ENCODE data around the gene ZFAND3.
A peak's percentile ranks its signal among the peaks of the same experiment; 100 is the strongest.

The ZFAND3 gene

GRCh38 chr6:38018755-38019165 is 199.2 kb downstream of the ZFAND3 start:
- in situ Hi-C loops (cut with HindIII; ENCODE audit: low pct_unique_long_range_greater_than_20kb, low sequenced_read_pairs): no loop called here

DNA sequence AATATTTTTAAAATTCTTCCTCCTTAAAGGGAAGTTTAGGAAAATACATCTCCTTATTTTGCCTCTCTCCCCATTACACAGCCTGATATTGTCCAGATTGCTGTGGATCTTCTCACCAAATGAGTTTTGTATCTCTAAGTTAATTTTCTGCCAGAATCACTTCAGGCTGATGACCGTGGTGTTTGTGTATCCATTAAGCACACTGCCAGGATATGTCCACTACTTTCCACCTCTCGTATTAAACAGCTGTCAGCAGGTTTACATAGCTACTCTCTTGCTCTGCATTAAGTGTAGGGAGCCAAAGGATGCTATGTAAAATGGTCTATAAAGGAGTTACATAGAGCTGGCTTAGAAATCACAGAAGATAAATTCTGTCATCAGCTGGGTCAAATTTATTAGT is 201.1 kb downstream of the ZFAND3 start:
- in situ Hi-C loops (cut with HindIII; ENCODE audit: low pct_unique_long_range_greater_than_20kb, low sequenced_read_pairs): no loop called here
- TF ChIP-seq JUND (IDR thresholded peaks at IDR 0.05; ENCODE audit: low read depth): no peak
- DNase-seq (ENCODE audit: low read depth in 1 of 2, low spot score in 1 of 2): no peak

More at GRCh38 chr6:38018755-38019165, 199.2 kb downstream of the ZFAND3 start:
- no peak for TF ChIP-seq JUND (IDR thresholded peaks at IDR 0.05; ENCODE audit: low read depth)
- DNase-seq (ENCODE audit: low read depth in 1 of 2, low spot score in 1 of 2): no peak

GRCh38 chr6:38021029-38021428 is 201.5 kb downstream of the ZFAND3 start:
- no peak for DNase-seq (ENCODE audit: low read depth in 1 of 2, low spot score in 1 of 2)
- in situ Hi-C loops (cut with HindIII; ENCODE audit: low pct_unique_long_range_greater_than_20kb, low sequenced_read_pairs): no loop called here
- no peak for TF ChIP-seq JUND (IDR thresholded peaks at IDR 0.05; ENCODE audit: low read depth)

DNA sequence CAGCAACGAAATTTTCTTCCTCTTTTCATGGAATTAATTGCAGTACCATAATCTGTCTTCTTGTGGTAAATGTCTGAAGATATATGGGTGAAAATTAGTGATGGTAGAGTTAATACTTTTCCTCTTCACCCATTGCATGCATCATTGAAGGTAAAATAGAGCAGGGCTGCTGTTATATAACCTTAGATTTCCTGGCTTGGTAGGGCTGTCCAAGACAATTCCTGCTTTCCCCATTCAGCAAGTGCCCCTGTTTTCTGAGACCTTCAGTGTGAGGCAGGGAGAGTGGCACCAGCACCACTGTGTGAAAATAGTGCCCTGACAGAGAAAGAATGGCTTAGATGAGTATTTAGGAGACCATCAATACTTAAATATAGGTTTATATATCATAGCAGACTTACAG is 202.0 kb downstream of the ZFAND3 start:
- in situ Hi-C loops (cut with HindIII; ENCODE audit: low pct_unique_long_range_greater_than_20kb, low sequenced_read_pairs): no loop called here
- no peak for TF ChIP-seq JUND (IDR thresholded peaks at IDR 0.05; ENCODE audit: low read depth)
- no peak for DNase-seq (ENCODE audit: low read depth in 1 of 2, low spot score in 1 of 2)

GRCh38 chr6:38022688-38023087 is 203.2 kb downstream of the ZFAND3 start:
- TF ChIP-seq JUND (IDR thresholded peaks at IDR 0.05; ENCODE audit: low read depth): no peak
- in situ Hi-C loops (cut with HindIII; ENCODE audit: low pct_unique_long_range_greater_than_20kb, low sequenced_read_pairs): no loop called here
- DNase-seq (ENCODE audit: low read depth in 1 of 2, low spot score in 1 of 2): no peak

- in situ Hi-C loops (cut with HindIII; ENCODE audit: low pct_unique_long_range_greater_than_20kb, low sequenced_read_pairs): no loop called here
- no peak for TF ChIP-seq JUND (IDR thresholded peaks at IDR 0.05; ENCODE audit: low read depth)
- no peak for DNase-seq (ENCODE audit: low read depth in 1 of 2, low spot score in 1 of 2)
Observed at GRCh38 chr6:38024908-38025307, 205.4 kb downstream of the ZFAND3 start.

GRCh38 chr6:38025451-38025850 is 205.9 kb downstream of the ZFAND3 start:
- no peak for TF ChIP-seq JUND (IDR thresholded peaks at IDR 0.05; ENCODE audit: low read depth)
- in situ Hi-C loops (cut with HindIII; ENCODE audit: low pct_unique_long_range_greater_than_20kb, low sequenced_read_pairs): no loop called here

DNA sequence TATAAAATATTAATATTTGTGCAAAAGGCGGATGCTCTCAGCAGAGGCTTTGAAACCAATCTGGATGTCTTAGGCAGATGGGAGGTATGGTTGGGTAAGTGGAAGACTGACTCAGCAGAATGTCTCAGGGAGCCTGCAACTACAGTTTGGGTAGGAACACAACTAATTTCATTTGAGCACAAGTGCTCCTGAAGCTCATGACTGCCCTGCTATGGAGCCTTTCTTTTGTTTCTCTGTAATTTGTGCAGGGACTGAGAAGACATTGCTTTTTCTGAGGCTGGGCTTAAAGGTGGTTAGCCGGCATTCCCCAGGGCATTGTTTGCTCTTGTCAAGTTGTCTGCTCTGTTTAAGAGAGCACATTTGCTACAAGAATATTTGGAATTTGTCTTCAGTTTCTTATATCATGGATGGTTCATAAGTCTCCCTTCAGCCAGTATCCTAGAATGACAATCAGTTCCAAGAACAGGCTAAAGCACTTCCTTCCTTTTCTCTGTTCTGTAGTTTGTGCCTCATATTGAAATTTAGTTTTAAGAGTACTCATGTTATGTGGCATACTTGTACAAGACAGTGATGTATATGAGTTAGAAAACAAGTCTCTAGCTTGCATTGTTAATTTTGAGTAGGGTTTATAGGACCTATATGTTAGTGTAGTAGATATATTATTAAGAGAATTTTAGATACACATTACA is 208.3 kb downstream of the ZFAND3 start:
- peak in 1 of 2 experiments; percentile 42 for DNase-seq (ENCODE audit: low read depth in 1 of 2, low spot score in 1 of 2)
- in situ Hi-C loops (cut with HindIII; ENCODE audit: low pct_unique_long_range_greater_than_20kb, low sequenced_read_pairs): no loop called here
- no peak for TF ChIP-seq JUND (IDR thresholded peaks at IDR 0.05; ENCODE audit: low read depth)

More at GRCh38 chr6:38025451-38025850, 205.9 kb downstream of the ZFAND3 start:
- DNase-seq (ENCODE audit: low read depth in 1 of 2, low spot score in 1 of 2): no peak

- DNase-seq (ENCODE audit: low read depth in 1 of 2, low spot score in 1 of 2): no peak
- in situ Hi-C loops (cut with HindIII; ENCODE audit: low pct_unique_long_range_greater_than_20kb, low sequenced_read_pairs): no loop called here
- no peak for TF ChIP-seq JUND (IDR thresholded peaks at IDR 0.05; ENCODE audit: low read depth)
Observed at GRCh38 chr6:38030380-38030779, 210.9 kb downstream of the ZFAND3 start.

DNA sequence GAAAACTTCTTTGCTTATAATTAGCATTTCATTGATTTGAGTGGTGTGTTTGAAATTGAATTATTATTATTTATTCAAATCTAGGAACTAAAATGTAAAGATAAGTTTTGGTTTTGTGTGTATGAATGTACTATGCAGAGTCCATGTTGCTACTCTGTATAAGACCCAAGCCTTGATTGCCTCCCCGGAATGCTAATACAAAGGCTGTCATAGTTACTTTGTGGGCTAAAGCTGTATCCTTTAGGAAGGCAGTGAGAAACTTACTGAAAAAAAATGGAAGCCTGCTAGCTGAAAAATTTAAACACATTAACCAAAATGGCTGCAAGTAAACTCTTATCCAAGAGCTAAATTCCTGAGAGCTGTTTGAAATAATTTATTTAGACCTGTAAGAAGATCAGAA is 213.3 kb downstream of the ZFAND3 start:
- in situ Hi-C loops (cut with HindIII; ENCODE audit: low pct_unique_long_range_greater_than_20kb, low sequenced_read_pairs): no loop called here
- TF ChIP-seq JUND (IDR thresholded peaks at IDR 0.05; ENCODE audit: low read depth): no peak
- DNase-seq (ENCODE audit: low read depth in 1 of 2, low spot score in 1 of 2): no peak

DNA sequence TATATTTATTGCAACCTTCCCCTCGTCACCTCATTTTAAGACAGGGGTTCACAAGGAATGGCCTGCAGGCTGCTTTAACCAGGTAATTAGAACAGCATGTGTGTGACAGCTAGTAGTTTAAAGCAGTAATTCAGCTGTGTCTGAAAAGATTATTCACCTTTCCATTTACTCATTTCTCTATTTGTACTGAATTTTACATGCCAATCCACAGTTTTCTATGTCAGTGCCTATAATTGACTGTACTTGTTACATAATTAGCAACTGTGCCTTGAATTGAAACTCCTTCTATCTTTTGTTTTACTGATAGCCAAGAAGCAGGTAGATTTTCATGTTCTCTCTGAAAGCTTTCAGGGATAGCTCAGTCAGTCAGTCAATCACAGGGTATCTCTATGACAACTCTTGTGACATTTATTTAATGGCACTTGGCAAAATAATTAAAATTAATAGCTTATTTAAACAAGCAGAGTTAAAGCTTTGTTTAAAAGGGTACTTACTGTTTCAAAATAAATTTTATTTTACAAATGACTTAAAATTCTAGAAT is 214.0 kb downstream of the ZFAND3 start:
- no peak for TF ChIP-seq JUND (IDR thresholded peaks at IDR 0.05; ENCODE audit: low read depth)
- DNase-seq (ENCODE audit: low read depth in 1 of 2, low spot score in 1 of 2): no peak
- in situ Hi-C loops (cut with HindIII; ENCODE audit: low pct_unique_long_range_greater_than_20kb, low sequenced_read_pairs): no loop called here

DNA sequence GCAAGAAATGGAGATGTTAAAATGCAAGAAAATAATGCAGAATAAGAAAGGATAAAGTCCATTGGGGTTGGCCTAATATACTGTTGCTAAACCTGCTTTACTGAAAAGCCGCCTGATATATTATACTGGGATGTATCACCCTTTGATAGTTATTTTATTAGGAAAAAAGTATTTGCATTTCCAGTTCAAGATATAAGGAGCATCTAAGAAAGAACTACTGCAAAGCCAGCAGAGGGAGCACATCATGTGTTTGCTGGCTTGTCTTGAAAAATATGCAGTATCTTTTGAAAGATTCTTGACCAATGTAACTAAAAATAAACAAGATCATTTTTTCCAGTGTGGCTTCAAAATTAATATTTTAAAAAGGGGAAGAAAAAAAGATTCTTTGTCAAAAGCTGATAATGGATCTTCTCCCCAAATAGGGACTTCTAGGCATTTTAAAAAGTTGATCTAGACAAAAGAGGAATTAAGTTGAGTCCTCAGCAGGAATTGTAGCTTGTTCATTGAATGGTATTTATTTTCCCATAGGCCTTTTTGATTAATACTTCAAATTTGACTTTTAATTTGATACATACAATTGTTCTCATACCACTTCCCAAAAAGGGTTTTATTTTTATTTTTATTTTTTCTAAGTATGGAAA is 214.9 kb downstream of the ZFAND3 start:
- TF ChIP-seq JUND (IDR thresholded peaks at IDR 0.05; ENCODE audit: low read depth): no peak
- in situ Hi-C loops (cut with HindIII; ENCODE audit: low pct_unique_long_range_greater_than_20kb, low sequenced_read_pairs): no loop called here
- DNase-seq (ENCODE audit: low read depth in 1 of 2, low spot score in 1 of 2): peak in 1 of 2 experiments; percentile 57

GRCh38 chr6:38035478-38035877 is 216.0 kb downstream of the ZFAND3 start:
- DNase-seq (ENCODE audit: low read depth in 1 of 2, low spot score in 1 of 2): no peak
- TF ChIP-seq JUND (IDR thresholded peaks at IDR 0.05; ENCODE audit: low read depth): no peak
- in situ Hi-C loops (cut with HindIII; ENCODE audit: low pct_unique_long_range_greater_than_20kb, low sequenced_read_pairs): no loop called here

Measured in T47D (cell line).